ENCODE results near the gene WNT5A. TPM values are rescaled to one million over a fixed set of nuclear protein-coding genes. Genes with fewer than 3 reads are reported as not detected.

Gene WNT5A
- polyA plus RNA-seq, 1 donor (not counting 4 experiments of a cell fraction or from before 2014, with no cell fraction given): 9.4 TPM

GRCh38 chr3:55512571-55513343 is 25.7 kb upstream of the WNT5A start:
- FAIRE-seq (no peak), DNase-seq (ENCODE audit: low read depth, low spot score) (no peak)
- Histone ChIP-seq H2AFZ (ENCODE audit: control insufficient read depth, low read length) (no peak overlapping the region), H3K36me3 (ENCODE audit: control insufficient read depth in 2 of 2, extremely low read depth in 1 of 2, insufficient read depth in 2 of 2, low read length in 2 of 2) (no peaks in the 10 kb centered on the region), H3K27me3 (ENCODE audit: control insufficient read depth, extremely low read depth, insufficient read depth, low read length) (no peaks in the 10 kb centered on the region), H3K4me3 (ENCODE audit: control insufficient read depth in 2 of 3, extremely low read depth in 1 of 3, insufficient read depth in 2 of 3, low read depth in 1 of 3, low read length in 3 of 3) (no peak overlapping the region), H3K79me2 (ENCODE audit: control insufficient read depth, insufficient read depth, low read length) (no peaks in the 10 kb centered on the region), H3K9me1 (ENCODE audit: control insufficient read depth, extremely low read depth, insufficient read depth, low read length) (no peaks in the 10 kb centered on the region), H3K27ac (ENCODE audit: control insufficient read depth, insufficient read depth, low read length) (no peak overlapping the region), H3K9me3 (ENCODE audit: control insufficient read depth, low read depth, low read length) (no peaks in the 10 kb centered on the region), H4K20me1 (ENCODE audit: control insufficient read depth, extremely low read depth, insufficient read depth, low read length) (no peaks in the 10 kb centered on the region), H3K4me1 (ENCODE audit: control insufficient read depth, extremely low read depth, insufficient read depth, low read length) (peaks cover 14% of the 10 kb centered on the region), H3K9ac (ENCODE audit: control insufficient read depth, extremely low read depth, insufficient read depth, low read length) (no peak overlapping the region), H3K4me2 (ENCODE audit: control insufficient read depth, extremely low read depth, insufficient read depth, low read depth, low read length) (peak overlapping the region; percentile 59)
- TF ChIP-seq EZH2 (IDR thresholded peaks at IDR 0.05; ENCODE audit: low read length) (no peak), CTCF (optimal IDR thresholded peaks at IDR 0.05 in 1 of 3, IDR thresholded peaks at IDR 0.05 in 1 of 3, conservative IDR thresholded peaks at IDR 0.05 in 1 of 3; ENCODE audit: extremely low read depth in 1 of 3, insufficient read depth in 2 of 3, low read length in 3 of 3) (no peak)
- dilution Hi-C loops (cut with MboI; ENCODE audit: extremely low pct_ligation_motif_present, low sequenced_read_pairs): no loop called here

GRCh38 chr3:55511895-55512570 is 24.9 kb upstream of the WNT5A start:
- Histone ChIP-seq H3K4me2 (ENCODE audit: control insufficient read depth, extremely low read depth, insufficient read depth, low read depth, low read length) (peak overlapping the region; percentile 59), H4K20me1 (ENCODE audit: control insufficient read depth, extremely low read depth, insufficient read depth, low read length) (no peaks in the 10 kb centered on the region), H3K27ac (ENCODE audit: control insufficient read depth, insufficient read depth, low read length) (no peak overlapping the region), H3K4me1 (ENCODE audit: control insufficient read depth, extremely low read depth, insufficient read depth, low read length) (peaks cover 14% of the 10 kb centered on the region), H3K27me3 (ENCODE audit: control insufficient read depth, extremely low read depth, insufficient read depth, low read length) (no peaks in the 10 kb centered on the region), H3K9ac (ENCODE audit: control insufficient read depth, extremely low read depth, insufficient read depth, low read length) (no peak overlapping the region), H3K79me2 (ENCODE audit: control insufficient read depth, insufficient read depth, low read length) (no peaks in the 10 kb centered on the region), H3K4me3 (ENCODE audit: control insufficient read depth in 2 of 3, extremely low read depth in 1 of 3, insufficient read depth in 2 of 3, low read depth in 1 of 3, low read length in 3 of 3) (peak overlapping the region in 1 of 3 experiments; percentile 12), H3K36me3 (ENCODE audit: control insufficient read depth in 2 of 2, extremely low read depth in 1 of 2, insufficient read depth in 2 of 2, low read length in 2 of 2) (no peaks in the 10 kb centered on the region), H3K9me3 (ENCODE audit: control insufficient read depth, low read depth, low read length) (no peaks in the 10 kb centered on the region), H2AFZ (ENCODE audit: control insufficient read depth, low read length) (peak overlapping the region; percentile 41), H3K9me1 (ENCODE audit: control insufficient read depth, extremely low read depth, insufficient read depth, low read length) (no peaks in the 10 kb centered on the region)
- FAIRE-seq (peak; percentile 88), DNase-seq (ENCODE audit: low read depth, low spot score) (no peak)
- dilution Hi-C loops (cut with MboI; ENCODE audit: extremely low pct_ligation_motif_present, low sequenced_read_pairs): no loop called here
- TF ChIP-seq CTCF (optimal IDR thresholded peaks at IDR 0.05 in 1 of 3, IDR thresholded peaks at IDR 0.05 in 1 of 3, conservative IDR thresholded peaks at IDR 0.05 in 1 of 3; ENCODE audit: extremely low read depth in 1 of 3, insufficient read depth in 2 of 3, low read length in 3 of 3): no peak
- no peak for TF ChIP-seq EZH2 (IDR thresholded peaks at IDR 0.05; ENCODE audit: low read length)
